Nephron progenitor cell (in vitro differentiated cells): ENCODE measurements around the gene CHN2.
A peak's percentile ranks its signal among the peaks of the same experiment; 100 is the strongest.

Source experiments
- DNase-seq: peaks from one replicate; pipeline ENCODE4 v3.0.0; 2021
- H3K27ac Mint-ChIP-seq: 2 replicates; pipeline ENCODE4 v1.8.0; 2021; ENCODE audit warnings: mild to moderate bottlenecking, moderate library complexity, mixed read lengths
- H3K27me3 Mint-ChIP-seq: 2 replicates; pipeline ENCODE4 v1.8.0; 2021; ENCODE audit warnings: mild to moderate bottlenecking, low read depth, mixed read lengths; ENCODE audit not compliant: poor library complexity
- H3K36me3 Mint-ChIP-seq: 2 replicates; pipeline ENCODE4 v1.8.0; 2021; ENCODE audit warnings: low read depth, mixed read lengths
- H3K4me1 Mint-ChIP-seq: 2 replicates; pipeline ENCODE4 v1.8.0; 2021; ENCODE audit warnings: mixed read lengths
- H3K4me3 Mint-ChIP-seq: 2 replicates; pipeline ENCODE4 v1.8.0; 2021; ENCODE audit warnings: mild to moderate bottlenecking, moderate library complexity, mixed read lengths
- H3K9me3 Mint-ChIP-seq: 2 replicates; pipeline ENCODE4 v1.8.0; 2021; ENCODE audit warnings: mild to moderate bottlenecking, moderate library complexity, mixed read lengths
- CTCF ChIP-seq: fragments of 200-600 bp; sonication (generic); IDR thresholded peaks from 2 replicates; pipeline ENCODE4 v1.5.0; 2021; ENCODE audit warnings: antibody characterized with exemption

CHN2 gene

GRCh38 chr7:29230871-29231345 is 36.3 kb downstream of the CHN2 start:
- peaks cover 9% of the 10 kb centered on the region for H3K36me3 Mint-ChIP-seq

GRCh38 chr7:29231671-29232232 is 37.2 kb downstream of the CHN2 start:
- DNase-seq: no peak

More at GRCh38 chr7:29230871-29231345, 36.3 kb downstream of the CHN2 start:
- no peak for TF ChIP-seq CTCF
- Mint-ChIP-seq H3K4me1 (peaks cover 25% of the 10 kb centered on the region), H3K4me3 (no peak overlapping the region), H3K9me3 (peaks cover 13% of the 10 kb centered on the region), H3K27ac (no peak overlapping the region), H3K27me3 (no peaks in the 10 kb centered on the region)
- no peak for DNase-seq

GRCh38 chr7:29234438-29234837 is 39.9 kb downstream of the CHN2 start:
- no peaks in the 10 kb centered on the region for H3K27me3 Mint-ChIP-seq
- peaks cover 14% of the 10 kb centered on the region for H3K36me3 Mint-ChIP-seq
- peaks cover 25% of the 10 kb centered on the region for H3K4me1 Mint-ChIP-seq
- H3K9me3 Mint-ChIP-seq: peaks cover 13% of the 10 kb centered on the region
- no peak for TF ChIP-seq CTCF
- no peak overlapping the region for H3K4me3 Mint-ChIP-seq
- no peak overlapping the region for H3K27ac Mint-ChIP-seq
- no peak for DNase-seq

More at GRCh38 chr7:29231671-29232232, 37.2 kb downstream of the CHN2 start:
- H3K4me1 Mint-ChIP-seq: peaks cover 25% of the 10 kb centered on the region
- H3K27ac Mint-ChIP-seq: peak overlapping the region; percentile 83
- no peak overlapping the region for H3K4me3 Mint-ChIP-seq
- H3K36me3 Mint-ChIP-seq: peaks cover 9% of the 10 kb centered on the region
- H3K9me3 Mint-ChIP-seq: peaks cover 13% of the 10 kb centered on the region
- H3K27me3 Mint-ChIP-seq: no peaks in the 10 kb centered on the region
- no peak for TF ChIP-seq CTCF

- H3K27ac Mint-ChIP-seq: no peak overlapping the region
- H3K4me3 Mint-ChIP-seq: no peak overlapping the region
- no peak for TF ChIP-seq CTCF
- H3K4me1 Mint-ChIP-seq: peaks cover 22% of the 10 kb centered on the region
- peaks cover 13% of the 10 kb centered on the region for H3K9me3 Mint-ChIP-seq
- H3K27me3 Mint-ChIP-seq: no peaks in the 10 kb centered on the region
- DNase-seq: no peak
- peaks cover 14% of the 10 kb centered on the region for H3K36me3 Mint-ChIP-seq
These were observed 41.6 kb downstream of the CHN2 start for GRCh38 chr7:29236071-29236580.

- H3K27ac Mint-ChIP-seq: no peak overlapping the region
- H3K4me3 Mint-ChIP-seq: no peak overlapping the region
- no peaks in the 10 kb centered on the region for H3K27me3 Mint-ChIP-seq
- no peak for DNase-seq
- peaks cover 14% of the 10 kb centered on the region for H3K36me3 Mint-ChIP-seq
- H3K4me1 Mint-ChIP-seq: peaks cover 17% of the 10 kb centered on the region
- no peak for TF ChIP-seq CTCF
- H3K9me3 Mint-ChIP-seq: peaks cover 13% of the 10 kb centered on the region
These were observed 42.1 kb downstream of the CHN2 start for GRCh38 chr7:29236649-29237048.

GRCh38 chr7:29237489-29237888 is 42.9 kb downstream of the CHN2 start:
- H3K36me3 Mint-ChIP-seq: peaks cover 14% of the 10 kb centered on the region
- H3K27me3 Mint-ChIP-seq: no peaks in the 10 kb centered on the region
- no peak overlapping the region for H3K27ac Mint-ChIP-seq
- peaks cover 13% of the 10 kb centered on the region for H3K9me3 Mint-ChIP-seq
- no peak for TF ChIP-seq CTCF
- no peak for DNase-seq
- no peak overlapping the region for H3K4me3 Mint-ChIP-seq
- peaks cover 8% of the 10 kb centered on the region for H3K4me1 Mint-ChIP-seq
